NOMO-1 (cell line): ENCODE results near the gene HSPBP1.

Source experiments
- DNase-seq, 2 experiments: peaks; one replicate each; lab custom pipeline; 2025; ENCODE audit not compliant: unreplicated experiment in 2 of 2; lab: John Stamatoyannopoulos, UW

Gene HSPBP1

DNA sequence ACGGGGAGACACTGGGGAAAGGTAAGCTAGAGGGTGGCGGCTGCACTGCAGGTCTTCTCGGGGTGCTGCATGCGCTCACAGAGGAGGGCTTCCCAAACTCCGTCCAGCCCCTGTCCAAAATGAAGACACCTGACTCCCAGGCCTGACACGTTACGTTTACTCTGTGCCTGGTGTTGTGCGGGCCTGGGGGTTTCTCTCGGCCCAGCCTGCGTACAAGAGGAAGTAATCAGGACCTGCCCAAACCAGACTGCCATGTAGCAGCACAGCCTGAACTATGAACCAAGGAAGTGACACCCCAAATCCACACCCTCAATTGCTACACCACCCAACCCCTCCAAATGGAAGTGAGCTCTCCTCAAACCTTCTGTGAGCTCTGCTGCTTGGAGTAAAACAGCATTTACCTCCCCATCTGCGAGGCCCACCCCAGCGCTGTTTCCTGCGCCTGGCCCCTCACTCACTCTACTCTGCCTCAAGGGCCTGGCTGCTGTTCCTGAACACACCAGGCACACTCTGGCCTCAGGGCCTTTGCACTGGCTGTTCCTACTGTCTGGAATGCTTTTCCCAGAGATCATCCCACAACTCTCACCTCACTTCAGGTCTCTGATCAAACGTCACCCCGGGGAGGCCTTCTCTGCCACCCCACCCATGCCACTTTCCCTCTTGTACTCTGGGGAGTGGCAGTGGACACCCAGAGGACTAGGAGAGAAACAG, 3.0 kb downstream of the HSPBP1 start:
- peak; percentile 68 to 84 for DNase-seq

GRCh38 chr19:55275851-55276719, 3.8 kb downstream of the HSPBP1 start:
- peak; percentile 33 to 70 for DNase-seq

GRCh38 chr19:55273978-55274707, 5.8 kb downstream of the HSPBP1 start:
- DNase-seq = no peak

- no peak for DNase-seq
These were observed 7.8 kb downstream of the HSPBP1 start for GRCh38 chr19:55272142-55272541.

DNA sequence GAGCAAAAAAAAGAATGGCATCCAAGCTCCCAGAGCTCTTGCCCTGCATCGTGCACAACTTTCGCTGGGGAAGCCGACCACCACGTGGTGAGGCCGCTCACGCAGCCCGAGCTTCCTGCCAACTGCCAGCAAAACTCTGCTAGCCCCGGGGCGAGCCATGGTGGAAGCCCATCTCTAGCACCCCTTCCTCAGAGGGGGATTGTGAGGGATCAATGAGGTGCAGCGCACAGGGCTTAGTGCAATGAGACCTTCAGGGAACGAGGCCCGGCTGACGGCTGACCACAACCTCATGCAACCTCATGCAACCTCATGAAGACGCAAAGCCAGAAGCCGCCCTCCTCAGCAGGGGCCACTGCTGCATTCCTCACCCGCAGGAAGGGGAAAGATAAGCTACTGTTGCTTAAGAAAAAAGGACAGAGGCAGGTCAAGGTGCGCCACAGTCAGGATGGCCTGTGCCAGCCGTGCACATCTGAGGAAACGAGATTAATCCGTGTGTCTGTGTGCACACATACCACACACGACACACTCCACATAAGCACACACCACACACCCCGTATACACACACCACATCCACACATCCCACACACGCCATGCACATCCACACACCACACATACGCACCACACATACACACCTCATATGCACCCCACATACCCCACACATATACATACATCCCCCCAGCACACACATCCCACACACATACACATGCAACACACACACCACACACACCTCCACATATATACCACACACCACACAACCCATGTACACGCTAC, 9.6 kb downstream of the HSPBP1 start:
- no peak for DNase-seq

GRCh38 chr19:55269299-55269698, 10.6 kb downstream of the HSPBP1 start:
- DNase-seq = no peak

- DNase-seq = no peak
These were observed 13.1 kb downstream of the HSPBP1 start for GRCh38 chr19:55266840-55267239.

DNA sequence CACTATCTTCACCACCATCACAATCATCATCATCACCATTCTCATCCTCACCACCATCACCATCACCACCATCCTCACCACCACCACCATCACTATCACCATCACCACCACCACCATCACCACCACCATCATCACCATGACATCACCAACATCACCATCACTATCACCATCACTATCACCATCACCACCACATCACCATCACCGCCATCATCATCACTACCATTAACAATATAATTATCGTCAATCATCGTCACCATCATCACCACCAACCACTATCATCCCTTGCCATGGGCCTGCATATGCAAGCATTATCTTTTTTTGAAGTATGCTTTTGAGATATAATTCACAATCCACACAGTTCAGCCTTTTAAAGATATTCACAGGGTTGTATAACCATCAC, 13.5 kb downstream of the HSPBP1 start:
- no peak for DNase-seq

GRCh38 chr19:55265723-55266386, 14.1 kb downstream of the HSPBP1 start:
- no peak for DNase-seq

GRCh38 chr19:55265173-55265572, 14.7 kb downstream of the HSPBP1 start:
- no peak for DNase-seq

- DNase-seq = no peak
These were observed 15.4 kb downstream of the HSPBP1 start for GRCh38 chr19:55264531-55264930.

- DNase-seq = no peak
These were observed 17.6 kb downstream of the HSPBP1 start for GRCh38 chr19:55262359-55262758.

GRCh38 chr19:55261671-55262126, 18.2 kb downstream of the HSPBP1 start:
- no peak for DNase-seq

DNA sequence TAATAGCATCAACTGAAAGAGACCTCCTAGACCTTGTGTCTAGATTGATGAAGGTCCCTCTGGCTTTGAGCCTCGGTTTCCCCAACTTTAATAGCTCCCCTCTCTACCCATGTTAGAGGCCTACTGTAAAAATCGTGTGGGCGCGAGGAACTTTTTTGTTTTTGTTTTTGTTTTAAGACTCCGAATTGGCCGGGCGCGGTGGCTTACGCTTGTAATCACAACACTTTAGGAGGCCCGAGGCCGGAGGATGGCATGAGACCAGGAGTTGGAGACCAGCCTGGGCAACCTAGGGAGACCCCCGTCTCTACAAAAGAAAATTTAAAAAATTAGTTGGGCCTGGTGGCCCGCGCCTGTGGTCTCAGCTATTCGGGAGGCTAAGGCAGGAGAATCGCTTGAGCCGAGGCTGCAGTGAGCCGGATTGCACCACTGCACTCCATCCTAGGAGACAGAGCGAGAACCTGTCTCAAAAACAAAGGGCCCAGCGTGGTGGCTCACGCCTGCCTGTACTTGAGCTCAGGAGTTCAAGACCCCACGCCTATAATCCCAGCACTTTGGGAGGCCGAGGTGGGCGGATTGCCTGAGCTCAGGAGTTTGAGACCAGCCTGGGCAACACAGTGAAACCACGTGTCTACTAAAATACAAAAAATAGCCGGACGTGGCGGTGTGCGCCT, 20.2 kb downstream of the HSPBP1 start:
- DNase-seq = no peak

- DNase-seq = peak; percentile 96 to 100
These were observed 20.9 kb downstream of the HSPBP1 start, which contains the start of gene PPP6R1 for GRCh38 chr19:55258828-55259539. Gene PPP6R1, minus strand, starts transcription at chr19:55259017. Its CDS starts 11,914 bp downstream, at chr19:55247103.

DNA sequence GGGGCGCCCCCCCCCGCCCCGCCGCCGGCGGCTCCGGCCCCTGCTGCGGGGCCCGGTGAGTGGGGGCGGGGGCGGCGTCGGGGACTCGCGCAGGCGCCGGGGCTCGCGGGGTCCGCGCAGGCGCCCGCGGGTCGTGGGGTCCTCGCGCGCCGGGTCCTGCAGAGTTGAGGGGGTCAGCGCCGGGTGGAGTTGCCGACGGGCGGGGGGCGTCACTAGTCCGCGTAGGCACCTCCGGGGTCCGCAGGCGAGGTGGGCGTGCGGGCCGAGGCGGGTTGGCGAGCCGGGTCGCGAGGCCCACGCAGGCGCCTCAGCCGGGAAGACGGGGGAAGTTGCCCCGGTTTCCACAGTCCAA, 21.5 kb downstream of the HSPBP1 start:
- DNase-seq = no peak

DNA sequence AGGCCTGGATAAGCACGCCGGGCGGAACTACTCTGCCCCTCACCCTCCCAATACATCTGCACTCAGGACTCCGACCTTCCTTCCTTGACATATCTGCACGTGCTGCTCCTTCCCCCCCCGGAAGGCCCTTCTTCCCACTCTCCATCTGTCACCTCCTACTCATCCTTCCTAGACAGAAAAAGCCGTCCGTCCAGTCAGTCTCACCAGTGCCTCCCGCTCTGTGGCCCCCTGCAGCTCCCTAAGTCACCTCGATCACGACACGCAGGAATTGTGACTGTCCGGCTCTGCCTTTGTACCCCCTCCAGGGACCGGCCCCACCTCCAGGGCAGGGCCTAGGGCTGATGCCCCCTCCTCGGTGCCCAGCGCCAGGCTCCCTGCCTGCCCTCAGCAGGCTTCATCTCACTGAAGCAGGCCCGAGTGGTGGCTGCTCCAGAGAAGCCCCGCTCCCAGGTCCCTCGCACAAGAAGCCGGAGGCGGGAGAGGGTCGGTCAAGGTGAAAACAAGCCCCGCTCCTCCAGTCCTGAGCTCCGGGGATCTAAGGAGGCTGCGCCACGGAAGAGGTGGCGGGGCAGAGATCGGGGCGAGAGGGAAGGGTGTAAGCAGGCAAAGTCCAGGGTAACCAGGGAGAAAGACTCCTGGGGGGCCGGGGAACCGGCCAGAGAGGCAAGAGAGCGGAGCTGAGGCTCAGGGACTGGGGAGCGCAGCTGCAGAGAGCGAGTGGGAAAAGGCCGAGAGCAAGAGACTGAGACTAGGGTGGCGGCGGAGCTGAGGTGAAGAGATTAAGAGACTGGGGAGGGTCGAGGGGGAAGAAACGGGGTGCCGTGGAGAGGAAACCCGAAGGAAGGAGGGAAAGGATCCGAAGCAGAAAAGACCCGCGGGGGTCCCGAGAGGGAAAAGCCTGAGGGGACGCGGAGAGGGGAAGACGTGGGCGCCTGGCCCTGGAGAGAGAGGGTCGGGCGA, 22.2 kb downstream of the HSPBP1 start:
- peak in 1 of 2 experiments; percentile 19 for DNase-seq
